GM21786 (cell line): ENCODE results near the gene CCDC9B.

Experiments
- ATAC-seq: cut with Tn5 transposase; IDR thresholded peaks from one replicate; pipeline ENCODE4 v1.9.1; 2021; ENCODE audit not compliant: unreplicated experiment

Gene CCDC9B

DNA sequence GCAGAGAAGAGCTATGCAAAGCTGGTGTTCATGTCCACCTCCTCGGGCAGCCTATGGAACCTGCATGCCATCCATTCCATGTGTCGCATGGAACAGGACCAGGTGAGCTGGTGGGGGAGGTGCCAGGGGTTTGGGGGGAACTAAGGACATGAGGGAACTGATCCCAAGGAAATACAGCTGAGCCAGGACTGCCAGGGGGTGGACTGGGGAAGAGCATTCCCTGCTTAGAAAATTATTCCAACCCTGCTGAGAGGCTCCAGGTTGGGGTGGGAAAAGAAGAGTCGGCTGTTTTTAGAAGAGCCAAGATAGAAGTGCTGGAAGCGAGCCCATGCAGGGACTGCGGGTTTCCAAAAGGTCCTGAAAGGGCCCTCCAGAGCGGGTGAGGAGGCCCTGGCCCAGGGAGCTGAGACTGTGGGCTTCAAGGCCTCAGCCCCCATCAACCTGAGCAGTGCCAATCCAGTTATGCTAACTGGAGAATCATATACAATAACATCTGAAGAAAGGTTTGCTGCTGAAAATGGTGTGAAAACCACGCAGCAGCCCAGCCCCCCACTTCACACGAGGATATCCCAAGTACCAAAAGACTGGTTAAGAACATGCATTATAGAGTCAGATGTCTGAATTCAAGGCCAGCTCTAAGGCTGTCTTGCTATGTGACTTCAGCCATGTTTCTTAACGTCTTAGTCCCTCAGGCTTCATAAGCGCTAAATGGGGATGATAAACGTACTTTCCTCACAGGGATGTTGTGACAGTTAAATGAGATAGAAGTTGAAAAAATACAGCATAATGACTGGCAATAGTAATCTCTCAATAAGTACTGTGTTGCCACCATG lies 25.1 kb upstream of the CCDC9B start:
- no peak for ATAC-seq

DNA sequence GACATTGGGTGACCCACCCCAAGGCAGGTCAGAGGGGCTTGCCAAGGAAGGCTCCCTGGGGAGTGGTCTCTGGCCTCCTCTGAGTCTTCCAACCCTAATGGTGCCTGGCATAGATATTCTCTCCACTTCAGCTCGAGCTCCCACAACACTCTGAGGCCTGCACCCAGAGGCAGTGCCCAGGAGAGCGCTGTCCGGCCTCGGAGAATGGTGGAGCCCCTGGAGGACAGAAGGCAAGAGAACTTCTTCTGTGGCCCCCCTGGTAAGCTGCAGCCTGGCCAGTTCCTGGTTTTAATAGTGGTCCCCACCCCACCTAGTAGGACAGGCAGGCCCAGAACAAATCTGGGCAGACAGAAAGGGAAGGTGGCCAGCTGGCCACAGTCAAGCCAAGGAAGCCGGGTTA lies 24.3 kb upstream of the CCDC9B start:
- no peak for ATAC-seq

DNA sequence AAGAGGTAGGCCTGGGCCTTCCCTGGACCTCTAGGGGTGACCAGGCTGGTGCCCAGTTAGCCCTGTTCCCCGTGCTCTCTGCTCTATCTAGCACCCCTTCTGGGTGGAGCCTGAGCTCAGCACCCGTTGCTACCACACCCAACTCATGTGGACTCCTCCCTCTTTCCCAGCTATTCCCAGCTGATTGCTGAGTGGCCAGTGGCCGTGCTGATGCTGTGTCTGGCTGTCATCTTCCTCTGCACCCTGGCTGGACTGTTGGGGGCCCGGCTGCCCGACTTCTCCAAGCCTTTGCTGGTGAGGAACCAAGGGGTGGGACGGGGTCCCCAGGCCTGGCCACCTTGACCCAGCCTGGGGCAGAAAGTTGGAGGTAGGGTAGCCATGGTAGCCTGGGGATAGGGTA lies 23.5 kb upstream of the CCDC9B start:
- ATAC-seq = no peak

DNA sequence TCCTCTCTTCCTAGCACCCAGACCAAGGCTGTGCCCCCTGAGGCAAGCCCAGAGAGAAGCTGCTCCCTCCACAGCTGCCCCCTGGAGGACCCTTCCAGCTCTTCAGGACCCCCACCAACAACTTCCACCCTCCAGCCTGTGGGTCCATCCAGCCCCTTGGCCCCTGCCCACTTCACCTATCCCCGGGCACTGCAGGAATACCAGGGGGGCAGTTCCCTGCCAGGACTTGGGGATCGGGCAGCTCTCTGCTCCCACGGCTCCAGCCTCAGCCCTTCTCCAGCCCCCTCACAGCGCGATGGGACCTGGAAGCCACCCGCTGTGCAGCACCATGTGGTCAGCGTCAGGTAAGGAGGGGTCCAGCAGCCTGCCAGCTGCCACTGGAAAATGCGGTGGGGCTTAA lies 22.9 kb upstream of the CCDC9B start:
- ATAC-seq = no peak

DNA sequence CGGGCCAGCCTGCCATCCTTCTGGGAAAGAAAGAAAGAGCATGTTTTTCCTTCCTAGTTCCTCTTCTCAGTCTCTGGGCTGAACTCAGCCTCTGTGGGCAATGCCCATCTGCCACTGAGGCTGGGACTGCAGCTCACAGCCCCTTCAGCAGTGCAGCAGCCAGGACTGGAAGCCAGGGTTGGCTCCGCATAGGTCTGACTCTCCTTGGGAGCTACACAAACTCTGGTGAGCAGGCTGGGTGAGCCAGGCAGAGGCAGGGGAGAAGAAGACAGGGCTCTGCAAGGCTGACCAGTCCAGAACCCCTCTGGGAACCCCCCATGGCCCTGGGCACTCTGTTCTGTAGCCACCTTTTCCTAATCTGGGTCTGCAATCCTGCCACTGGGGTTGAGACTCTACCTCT lies 20.9 kb upstream of the CCDC9B start:
- ATAC-seq = no peak

DNA sequence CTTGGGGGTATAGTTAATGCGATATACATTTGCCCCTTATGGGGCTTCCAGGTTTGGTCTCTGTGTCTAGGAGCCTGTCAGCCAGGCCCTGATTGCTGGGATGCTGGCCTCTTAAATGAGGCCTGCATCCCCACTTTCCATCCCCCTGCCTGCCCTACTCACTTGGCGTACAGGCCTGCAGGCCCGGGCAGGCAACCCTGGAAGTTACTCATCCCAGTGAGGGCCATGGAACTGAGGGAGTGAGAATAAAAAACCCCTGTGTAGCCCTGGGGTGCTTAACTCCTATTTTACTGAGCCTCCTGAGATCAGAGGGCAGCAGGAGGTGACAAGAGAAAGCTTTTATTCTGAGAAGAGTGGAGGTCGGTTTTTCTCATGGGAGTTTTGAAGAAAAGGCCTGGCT lies 19.3 kb upstream of the CCDC9B start:
- no peak for ATAC-seq

DNA sequence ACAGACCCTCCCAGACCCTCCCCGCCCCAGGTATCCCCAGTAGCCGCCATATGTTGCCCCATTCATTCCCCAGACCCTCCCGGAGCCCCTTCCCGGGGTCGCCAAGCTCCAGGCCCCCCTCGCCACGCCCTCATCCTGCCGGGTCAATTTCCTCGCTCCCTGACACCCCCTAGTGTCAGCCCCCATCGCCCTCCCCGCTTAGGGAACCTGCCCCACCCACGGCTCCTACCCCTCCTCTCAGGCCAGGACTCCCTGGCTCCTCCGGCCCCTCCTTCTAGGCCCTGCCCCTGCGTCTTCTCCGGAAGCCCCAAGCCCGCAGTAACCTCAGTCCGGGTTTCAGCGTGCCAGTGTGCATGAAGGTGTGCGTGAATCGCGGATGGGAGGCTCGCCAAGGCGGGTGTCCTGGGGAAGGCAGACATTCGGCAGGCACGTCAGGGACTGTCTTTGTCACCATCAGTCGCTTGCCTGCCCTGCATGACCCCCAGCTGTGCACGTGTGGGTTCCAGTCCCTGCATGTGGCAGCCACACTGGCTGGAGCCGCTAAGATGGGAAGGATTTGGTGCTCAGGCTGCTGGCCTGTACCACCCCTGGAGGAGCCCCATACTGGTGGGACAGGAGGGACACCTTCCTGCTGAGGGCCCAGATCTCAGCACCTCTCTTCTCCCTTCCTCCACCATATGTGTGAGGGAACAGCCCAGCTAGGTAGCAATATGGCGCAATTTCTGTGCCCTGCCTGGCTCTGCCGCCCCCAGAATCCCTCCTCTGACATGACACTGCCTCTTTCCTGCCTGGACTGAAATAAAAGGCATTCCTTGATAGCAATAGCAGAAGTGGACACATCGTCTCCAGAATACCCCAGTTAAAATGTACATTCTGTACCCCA lies 18.0 kb upstream of the CCDC9B start:
- no peak for ATAC-seq

DNA sequence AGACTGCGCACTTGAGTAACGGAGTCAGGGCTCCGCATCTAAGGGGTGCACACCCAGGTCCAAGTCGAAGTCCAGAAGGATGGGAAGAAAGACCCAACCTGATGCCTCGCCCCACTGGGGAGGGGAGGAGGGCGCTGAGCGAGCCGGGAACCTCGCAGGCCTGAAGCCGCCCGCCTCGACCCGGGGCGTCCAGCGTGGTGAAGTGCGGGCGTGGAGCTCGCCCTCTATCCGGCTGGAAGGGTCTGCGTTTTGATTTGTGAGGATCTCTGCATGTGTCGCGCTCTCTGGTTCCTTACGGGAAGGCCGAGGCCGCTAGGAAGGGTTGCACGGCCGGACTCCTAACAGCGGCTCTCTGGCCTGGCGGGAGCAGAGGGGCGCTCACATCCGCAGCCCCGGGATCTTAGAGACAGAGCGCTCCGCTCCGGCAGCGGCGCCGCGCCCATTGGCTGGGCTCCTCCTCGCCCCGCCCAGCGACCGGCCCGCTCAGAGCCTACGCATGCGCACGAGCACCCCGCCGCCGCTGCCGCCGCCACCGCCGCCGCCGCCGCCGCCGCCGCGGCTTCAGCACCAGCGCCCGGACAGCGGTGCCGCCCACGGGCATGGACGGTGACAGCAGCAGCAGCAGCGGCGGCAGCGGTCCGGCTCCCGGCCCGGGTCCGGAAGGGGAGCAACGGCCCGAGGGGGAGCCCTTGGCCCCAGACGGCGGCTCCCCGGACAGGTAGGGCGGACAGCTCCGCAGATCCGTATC lies 17.2 kb upstream of the CCDC9B start, which contains the start of gene DISP2:
Gene DISP2, plus strand, starts transcription at position 497 of the 748 bp plus-strand sequence. Its CDS starts 103 bp downstream, at position 600.
- peak; percentile 82 for ATAC-seq

DNA sequence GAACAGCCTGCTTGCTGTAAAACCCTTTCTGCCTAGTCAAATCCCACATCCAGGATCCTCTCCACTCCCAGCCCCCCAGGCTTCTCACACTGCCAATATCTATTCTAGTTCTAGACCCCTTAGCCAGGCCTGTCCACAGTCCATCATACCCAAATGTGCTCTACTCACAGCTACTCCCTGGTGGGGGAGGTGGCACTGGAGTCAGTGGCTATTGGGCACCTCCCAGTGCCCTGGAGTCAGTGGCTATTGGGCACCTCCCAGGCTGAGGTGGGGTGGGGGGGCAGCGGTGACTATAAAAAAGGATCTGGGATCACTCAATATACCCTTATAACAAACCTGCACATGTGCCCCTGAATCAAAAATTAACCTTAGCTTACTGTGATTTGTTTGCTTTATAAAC lies 16.5 kb upstream of the CCDC9B start:
- no peak for ATAC-seq

DNA sequence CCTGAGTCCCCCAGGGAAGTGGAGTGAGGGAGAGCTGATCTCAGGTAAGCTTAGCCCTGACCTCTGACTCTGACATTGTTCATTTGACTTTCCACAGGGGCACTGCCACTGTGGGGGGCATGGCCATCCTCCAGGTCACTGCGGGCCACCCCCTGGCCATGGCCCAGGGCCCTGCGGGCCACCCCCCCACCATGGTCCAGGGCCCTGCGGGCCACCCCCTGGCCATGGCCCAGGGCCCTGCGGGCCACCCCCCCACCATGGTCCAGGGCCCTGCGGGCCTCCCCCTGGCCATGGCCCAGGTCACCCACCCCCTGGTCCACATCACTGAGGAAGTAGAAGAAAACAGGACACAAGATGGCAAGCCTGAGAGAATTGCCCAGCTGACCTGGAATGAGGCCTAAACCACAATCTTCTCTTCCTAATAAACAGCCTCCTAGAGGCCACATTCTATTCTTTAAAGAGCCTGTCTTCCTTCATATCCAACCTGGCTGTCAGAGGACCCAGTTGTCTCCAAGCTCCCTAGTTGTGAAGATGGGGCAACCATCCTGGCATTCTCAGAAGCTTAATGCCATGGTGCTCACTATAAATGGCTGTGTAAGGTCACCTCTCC lies 15.3 kb upstream of the CCDC9B start:
- no peak for ATAC-seq

DNA sequence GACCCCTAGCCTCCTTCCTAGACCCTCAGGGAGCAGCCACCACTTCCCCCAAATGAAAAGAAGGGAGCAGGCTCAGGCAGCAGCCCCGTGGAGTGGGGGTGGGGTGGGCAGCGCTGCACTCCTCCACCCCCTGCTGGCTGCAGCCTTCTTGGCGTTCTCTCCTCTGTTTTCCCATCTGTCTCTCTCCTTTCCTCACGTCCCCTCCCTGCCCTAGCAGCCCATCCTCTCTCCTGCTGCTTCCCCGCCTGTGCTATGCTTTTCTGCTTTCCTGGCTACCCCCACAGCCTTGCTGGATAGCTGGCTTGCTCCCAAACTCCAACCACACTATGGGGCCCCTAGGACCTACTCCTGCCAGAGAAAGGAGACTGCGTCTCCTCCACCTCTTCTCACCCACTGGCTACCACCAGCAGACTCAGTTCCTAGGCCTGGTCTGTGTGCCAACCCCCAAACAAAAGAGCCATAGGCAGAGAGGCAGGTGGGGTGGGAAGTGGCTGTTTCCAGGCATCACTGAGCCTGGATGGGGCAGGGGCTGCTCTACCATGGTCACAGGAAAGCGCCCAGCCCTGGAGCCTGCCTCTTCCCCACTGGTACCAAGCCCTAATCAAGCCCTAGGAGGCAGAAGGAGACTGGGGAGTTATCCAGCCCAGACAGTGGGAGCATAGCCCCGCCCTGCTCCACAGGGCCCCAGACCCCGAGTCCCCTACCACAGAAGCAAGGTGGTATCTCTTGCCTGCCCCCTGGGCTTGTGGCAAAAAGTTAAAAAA lies 13.9 kb upstream of the CCDC9B start:
- ATAC-seq = no peak

DNA sequence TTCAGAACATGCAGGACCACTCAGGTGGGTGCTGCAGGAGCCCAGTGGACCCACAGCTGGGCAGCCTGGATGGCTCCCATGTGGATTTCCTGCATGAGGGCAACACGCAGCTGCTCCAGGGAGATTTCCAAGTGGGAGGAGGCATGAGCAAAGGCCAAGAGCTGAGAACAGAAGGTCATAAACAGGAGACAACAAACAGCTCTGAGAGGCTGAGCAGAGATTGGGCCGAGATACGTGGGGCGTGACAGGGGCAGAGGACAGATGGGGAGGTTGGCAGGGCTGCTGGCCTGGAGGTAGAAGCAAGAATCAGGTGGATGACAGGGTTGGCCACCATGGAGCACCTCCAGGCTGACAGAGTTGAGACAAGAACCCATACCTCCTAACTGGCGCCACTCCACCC lies 13.0 kb upstream of the CCDC9B start:
- no peak for ATAC-seq

DNA sequence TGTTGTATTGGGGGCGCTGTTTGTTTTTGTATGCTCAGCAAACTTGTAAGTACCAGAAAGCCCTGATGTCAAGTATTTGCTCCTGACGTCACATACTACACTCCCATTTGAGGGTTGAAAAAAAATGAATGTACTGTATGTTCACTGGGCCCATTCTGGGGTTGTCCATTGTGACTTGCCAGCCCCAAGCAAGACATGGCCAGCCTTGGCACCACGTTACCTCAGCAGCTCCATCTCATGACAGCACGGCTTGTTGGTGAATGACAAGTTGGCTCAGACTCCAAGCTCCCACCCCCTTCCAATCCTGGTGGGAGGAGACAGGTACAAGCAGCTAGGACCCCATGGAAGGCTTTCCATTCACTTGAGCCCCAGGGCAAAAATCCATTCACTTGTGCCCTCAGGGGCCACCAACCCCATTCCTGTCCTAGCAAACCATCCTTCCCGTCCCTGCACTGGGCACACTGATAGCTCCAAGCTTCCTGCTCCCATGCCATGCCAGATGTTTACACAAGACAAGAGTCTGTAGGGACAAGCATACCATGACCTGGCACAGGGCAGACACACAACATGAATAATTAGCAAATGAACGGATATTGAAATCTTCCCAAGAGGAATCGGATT lies 11.7 kb upstream of the CCDC9B start:
- ATAC-seq = no peak

DNA sequence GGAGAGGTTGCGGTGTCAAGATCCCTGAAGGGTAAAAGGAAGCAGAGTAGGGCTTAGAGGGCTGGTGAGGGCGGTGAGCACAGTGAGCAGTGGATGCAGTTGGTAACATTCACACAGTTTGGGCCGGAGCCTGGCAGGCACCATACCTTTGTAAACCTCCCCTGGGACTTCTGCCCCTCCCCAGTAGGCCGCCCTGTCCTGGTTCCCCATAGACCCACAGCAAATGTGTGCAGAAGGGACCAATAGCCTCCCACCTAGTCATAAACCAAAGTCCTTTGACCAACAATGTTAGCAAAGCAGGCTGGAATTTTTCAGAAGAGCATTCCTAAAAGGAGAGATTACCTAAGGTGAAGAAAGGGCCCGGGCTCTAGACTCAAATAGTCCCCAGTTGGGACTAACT lies 8.4 kb upstream of the CCDC9B start:
- ATAC-seq = no peak

DNA sequence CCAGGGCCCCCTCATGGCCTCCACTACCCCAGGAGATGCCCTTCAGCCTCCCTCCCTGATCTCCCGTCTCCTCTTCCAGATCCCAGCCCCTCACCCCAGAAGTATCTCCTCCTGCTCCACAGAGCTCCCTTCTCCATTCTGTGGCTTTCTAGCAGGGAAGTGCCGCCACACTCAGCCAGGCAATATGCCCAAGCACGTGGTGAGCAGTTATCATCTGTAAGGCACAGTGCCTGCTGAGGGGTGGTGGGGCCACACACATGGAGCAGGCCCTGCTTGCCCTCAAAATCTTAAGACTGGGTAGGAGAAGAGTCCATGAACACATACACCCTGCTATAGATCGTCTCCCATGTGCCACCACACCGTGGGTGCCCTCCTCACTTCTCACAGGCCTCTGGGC lies 7.7 kb upstream of the CCDC9B start:
- ATAC-seq = no peak

DNA sequence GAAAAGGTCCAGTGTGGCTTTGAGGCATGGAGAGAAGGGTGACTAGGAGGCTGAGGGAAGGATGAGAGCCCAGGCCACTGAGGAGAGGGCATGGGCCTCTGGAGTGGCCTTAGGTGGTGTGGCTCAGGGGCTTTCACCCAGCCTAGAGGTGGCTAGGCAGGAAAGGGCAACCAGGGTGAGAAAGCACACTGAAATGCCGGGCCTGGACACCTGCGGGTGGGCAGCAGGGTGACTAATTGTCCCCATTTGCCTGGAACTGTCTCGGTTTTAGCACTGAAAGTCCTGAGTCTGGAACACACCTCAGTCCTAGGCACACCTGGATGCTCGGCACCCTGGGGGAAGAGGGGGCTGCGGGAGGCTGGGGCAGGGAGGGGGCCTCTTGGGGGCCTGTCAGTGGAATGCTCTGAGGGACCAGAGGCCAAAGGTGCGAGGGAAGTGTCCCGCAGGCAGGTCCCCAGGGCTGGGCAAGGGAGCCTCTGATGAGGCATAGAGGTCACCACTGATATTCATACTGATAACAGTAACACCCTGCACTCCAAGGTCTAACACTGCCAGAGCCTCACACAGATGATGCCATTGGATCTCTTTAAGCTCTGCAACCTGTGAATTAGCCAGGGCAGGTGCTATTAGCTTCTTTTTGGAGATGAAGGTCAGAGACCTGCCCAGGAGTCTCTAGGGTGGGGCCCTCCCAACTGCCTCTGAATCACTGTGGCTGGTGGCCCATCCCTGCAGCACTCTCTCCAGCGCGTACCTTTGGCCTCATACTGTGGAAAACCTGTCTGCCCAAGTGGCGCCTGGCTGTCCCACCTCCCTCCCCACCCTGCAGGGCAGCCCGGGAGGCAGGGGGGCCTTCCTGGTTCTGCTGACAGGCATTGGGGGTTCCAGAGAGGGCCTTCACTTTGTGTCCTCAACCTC lies 7.1 kb upstream of the CCDC9B start:
- ATAC-seq = no peak

DNA sequence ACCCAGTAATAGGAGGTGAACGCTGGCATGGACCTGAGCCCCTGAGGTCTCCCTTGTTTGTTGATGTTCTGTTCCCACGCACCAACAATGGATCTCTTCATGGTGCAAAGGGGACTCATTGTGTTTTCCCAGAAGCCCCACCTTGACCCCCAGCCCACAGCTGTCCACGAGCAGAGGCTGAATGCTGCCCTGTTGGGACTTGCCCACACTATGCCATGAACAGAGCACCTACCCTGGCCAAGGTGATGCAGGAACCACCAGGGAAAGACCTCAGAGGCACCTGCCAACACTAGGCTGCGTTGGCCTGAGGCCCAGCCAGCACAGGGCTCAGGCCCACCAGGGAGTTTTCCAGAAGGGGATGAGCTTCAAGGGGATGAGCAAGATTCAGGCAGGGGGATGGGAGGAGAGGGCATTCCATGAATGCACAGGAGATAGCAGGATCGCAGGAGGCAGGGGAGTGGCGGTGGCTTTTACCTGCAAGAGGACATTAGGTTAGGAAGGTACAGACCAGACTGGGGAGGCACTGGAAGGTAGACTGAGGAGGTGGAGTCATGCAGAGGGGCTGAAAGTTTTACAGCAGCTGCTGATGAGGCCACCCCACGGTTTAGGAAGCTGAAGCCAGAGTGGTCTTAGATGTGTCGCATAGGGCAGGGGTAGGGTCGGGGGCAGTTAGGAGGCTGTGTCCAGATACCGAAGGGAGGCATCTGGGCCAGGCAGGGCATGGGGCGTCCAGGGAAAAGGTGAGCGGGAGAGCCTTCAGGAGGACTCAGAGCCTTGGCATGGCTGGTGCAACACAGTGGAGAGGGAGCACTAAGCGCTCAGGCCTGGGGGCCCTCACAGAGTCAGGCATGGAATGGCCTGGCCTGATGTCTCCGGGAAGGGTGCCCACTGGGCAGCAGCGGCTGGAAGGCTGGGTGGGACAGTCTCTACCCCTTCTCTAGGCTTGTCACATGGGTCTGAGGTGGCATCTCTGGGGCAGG lies 6.1 kb upstream of the CCDC9B start:
- no peak for ATAC-seq
